GM23338 (cell line): Measurements from ENCODE around the gene ZNF268. TPM values are rescaled to one million over a fixed set of nuclear protein-coding genes. Genes with fewer than 3 reads are reported as not detected.

ENCODE experiments used
- ATAC-seq: fragments of 200-7000 bp; cut with Tn5 transposase; 3 replicates; pipeline ENCODE4 v1.9.1; 2020
- DNase-seq: peaks from one replicate; pipeline ENCODE4 v3.0.0-alpha.2; 2015; ENCODE audit warnings: low spot score
- H2AFZ ChIP-seq: fragments of 200-600 bp; sonication (generic); 2 replicates; pipeline ENCODE4 v1.8.0; 2016; ENCODE audit warnings: antibody characterized with exemption, mild to moderate bottlenecking, moderate library complexity
- H3F3A ChIP-seq: fragments of 200-600 bp; sonication (generic); replicated peaks from 2 replicates; pipeline ENCODE4 v1.8.0; 2017; ENCODE audit warnings: antibody characterized with exemption, mixed run types, low read depth
- H3K27ac ChIP-seq: fragments of 200-600 bp; sonication (generic); 2 replicates; pipeline ENCODE4 v1.6.1; 2016; ENCODE audit warnings: low read depth
- H3K27me3 ChIP-seq: fragments of 200-600 bp; sonication (generic); 2 replicates; pipeline ENCODE4 v1.8.0; 2016; ENCODE audit warnings: mild to moderate bottlenecking, mixed run types, moderate library complexity; ENCODE audit not compliant: insufficient read depth
- H3K36me3 ChIP-seq: fragments of 200-600 bp; sonication (generic); 2 replicates; pipeline ENCODE4 v1.8.0; 2016; ENCODE audit warnings: mild to moderate bottlenecking; ENCODE audit not compliant: insufficient read depth
- H3K4me1 ChIP-seq: fragments of 200-600 bp; sonication (generic); 2 replicates; pipeline ENCODE4 v1.8.0; 2016; ENCODE audit warnings: mild to moderate bottlenecking, moderate library complexity; ENCODE audit not compliant: insufficient read depth
- H3K4me2 ChIP-seq: fragments of 200-600 bp; sonication (generic); 2 replicates; pipeline ENCODE4 v1.7.1; 2017; ENCODE audit warnings: mixed run types
- H3K4me3 ChIP-seq: fragments of 200-600 bp; sonication (generic); 2 replicates; pipeline ENCODE4 v1.6.1; 2016; ENCODE audit warnings: mixed run types
- H3K79me2 ChIP-seq: fragments of 200-600 bp; sonication (generic); replicated peaks from 2 replicates; pipeline ENCODE4 v1.8.0; 2017; ENCODE audit warnings: mild to moderate bottlenecking; ENCODE audit not compliant: insufficient read depth
- H3K9me2 ChIP-seq: fragments of 200-600 bp; sonication (generic); 2 replicates; pipeline ENCODE4 v1.8.0; 2017; ENCODE audit not compliant: insufficient read depth
- H4K20me1 ChIP-seq: fragments of 200-600 bp; sonication (generic); replicated peaks from 2 replicates; pipeline ENCODE4 v1.8.0; 2017; ENCODE audit warnings: mild to moderate bottlenecking; ENCODE audit not compliant: insufficient read depth
- H3K27ac Mint-ChIP-seq: 2 replicates; pipeline ENCODE4 v1.8.0; 2020; ENCODE audit warnings: inconsistent platforms, mild to moderate bottlenecking, moderate library complexity, mixed read lengths
- H3K27me3 Mint-ChIP-seq: 3 replicates; pipeline ENCODE4 v1.8.0; 2022; ENCODE audit warnings: low read depth, mild to moderate bottlenecking, moderate library complexity, mixed read lengths, inconsistent platforms; ENCODE audit not compliant: insufficient read depth, poor library complexity
- H3K36me3 Mint-ChIP-seq: 3 replicates; pipeline ENCODE4 v1.8.0; 2021; ENCODE audit warnings: low read depth, mild to moderate bottlenecking, inconsistent platforms, moderate library complexity, mixed read lengths
- H3K4me1 Mint-ChIP-seq: 3 replicates; pipeline ENCODE4 v1.8.0; 2020; ENCODE audit warnings: mild to moderate bottlenecking, inconsistent platforms, mixed read lengths
- H3K4me3 Mint-ChIP-seq: 3 replicates; pipeline ENCODE4 v1.8.0; 2021; ENCODE audit warnings: moderate library complexity, mild to moderate bottlenecking, inconsistent platforms, mixed read lengths
- H3K9me3 Mint-ChIP-seq: 3 replicates; pipeline ENCODE4 v1.8.0; 2020; ENCODE audit warnings: moderate library complexity, mild to moderate bottlenecking, inconsistent platforms, mixed read lengths
- CREB1 ChIP-seq: fragments of 250-450 bp; sonication (Bioruptor Pico); IDR thresholded peaks from 2 replicates; pipeline ENCODE4 v1.5.0; 2020; ENCODE audit warnings: low read depth, mild to moderate bottlenecking, moderate library complexity
- ETS1 ChIP-seq: IDR thresholded peaks from 2 replicates; pipeline ENCODE4 v1.6.1; 2016; ENCODE audit warnings: antibody characterized with exemption
- EZH2 ChIP-seq: fragments of 200-600 bp; sonication (generic); IDR thresholded peaks from one replicate; pipeline ENCODE4 v1.8.0; 2017; ENCODE audit warnings: antibody characterized with exemption, mild to moderate bottlenecking, low read depth; ENCODE audit not compliant: unreplicated experiment
- EZH2phosphoT487 ChIP-seq: fragments of 200-600 bp; sonication (generic); IDR thresholded peaks from one replicate; pipeline ENCODE4 v1.8.1; 2018; ENCODE audit warnings: antibody characterized with exemption; ENCODE audit not compliant: unreplicated experiment
- JUNB ChIP-seq: IDR thresholded peaks from one replicate; pipeline ENCODE4 v1.6.1; 2016; ENCODE audit warnings: antibody characterized with exemption; ENCODE audit not compliant: unreplicated experiment
- NANOG ChIP-seq: IDR thresholded peaks from 2 replicates; pipeline ENCODE4 v1.6.1; 2016; ENCODE audit warnings: antibody characterized with exemption, borderline replicate concordance
- POLR2AphosphoS5 ChIP-seq: IDR thresholded peaks from 2 replicates; pipeline ENCODE4 v1.6.1; 2016; ENCODE audit warnings: antibody characterized with exemption, low read depth
- STAT1 ChIP-seq: IDR thresholded peaks from one replicate; pipeline ENCODE4 v1.6.1; 2016; ENCODE audit warnings: antibody characterized with exemption; ENCODE audit not compliant: unreplicated experiment
- ZNF114 ChIP-seq: fragments of 250-450 bp; sonication (Bioruptor Pico); IDR thresholded peaks from 2 replicates; pipeline ENCODE4 v1.5.0; 2020; ENCODE audit warnings: mild to moderate bottlenecking, moderate library complexity
- ZNF331 ChIP-seq: fragments of 250-450 bp; sonication (Bioruptor Pico); IDR thresholded peaks from 2 replicates; pipeline ENCODE4 v1.5.0; 2020; ENCODE audit warnings: low read depth, mild to moderate bottlenecking, moderate library complexity
- polyA plus RNA-seq: library from polyadenylated mRNA; unstranded; fragments of >200 nt; fragmentation: Nextera tagmentation; extraction: Ambion mirVana; gene quantifications from 2 replicates; pipeline ENCODE4 v1.2.1, GENCODE V29; 2016
- total RNA-seq: library from RNA; depleted of rRNA; stranded (reverse); fragments of >200 nt; shearing (Covaris generic); gene quantifications from 2 replicates; pipeline ENCODE4 v1.2.3, GENCODE V29; 2014
- TF ChIP-seq, protein P1 (sequence below), 2 experiments: fragments of 200-600 bp in 1 of 2; sonication (generic) in 1 of 2; conservative IDR thresholded peaks; 2 replicates each; pipeline versions ENCODE4 v1.5.1 to v1.6.1; 2016 to 2017; ENCODE audit warnings: antibody characterized with exemption in 2 of 2, low read depth in 2 of 2, mild to moderate bottlenecking in 2 of 2, moderate library complexity in 1 of 2
- TF ChIP-seq, protein P2 (sequence below): IDR thresholded peaks from one replicate; pipeline ENCODE4 v1.6.1; 2018; ENCODE audit warnings: antibody characterized with exemption; ENCODE audit not compliant: unreplicated experiment

The ZNF268 gene
- total and polyA plus RNA-seq, 2 experiments from 2014 or later = 15.1 to 25.2 TPM

DNA sequence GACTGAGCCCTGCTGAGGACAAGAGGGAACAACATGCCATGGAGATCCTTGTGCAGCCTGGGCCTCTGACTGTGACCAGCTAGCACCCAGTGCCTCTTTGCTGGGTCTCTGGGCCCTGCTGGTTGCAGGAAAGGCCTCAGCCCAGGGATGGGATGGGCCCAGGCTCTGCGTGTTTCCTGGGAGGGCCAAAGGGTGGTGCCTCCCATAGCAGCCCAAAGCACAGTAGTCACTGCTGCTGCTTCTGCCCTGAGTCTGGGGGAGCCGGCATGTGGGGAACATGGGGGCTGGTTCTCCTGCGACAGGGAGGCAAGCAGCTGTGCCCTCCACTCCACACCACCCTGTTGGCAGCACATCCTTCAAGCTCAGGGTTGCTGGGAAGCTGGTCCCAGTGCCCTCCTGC lies 35.9 kb downstream of the ZNF268 start:
- no peaks in the 10 kb centered on the region for H3K27me3 ChIP-seq
- Mint-ChIP-seq H3K9me3 (peaks cover 96% of the 10 kb centered on the region), H3K4me1 (no peaks in the 10 kb centered on the region; the same call in 2 of the 3 replicates), H3K36me3 (peaks cover 38% of the 10 kb centered on the region), H3K27me3 (no peaks in the 10 kb centered on the region), H3K4me3 (no peak overlapping the region), H3K27ac (no peak overlapping the region)
- H4K20me1 ChIP-seq = no peaks in the 10 kb centered on the region
- no peak overlapping the region for H2AFZ ChIP-seq
- H3K4me2 ChIP-seq = no peak overlapping the region
- DNase-seq = no peak
- H3F3A ChIP-seq = no peaks in the 10 kb centered on the region
- no peak for ATAC-seq
- no peaks in the 10 kb centered on the region for H3K9me2 ChIP-seq
- TF ChIP-seq ZNF114 (CRISPR knock-in tag) = no peak
- TF ChIP-seq, protein P1, sequence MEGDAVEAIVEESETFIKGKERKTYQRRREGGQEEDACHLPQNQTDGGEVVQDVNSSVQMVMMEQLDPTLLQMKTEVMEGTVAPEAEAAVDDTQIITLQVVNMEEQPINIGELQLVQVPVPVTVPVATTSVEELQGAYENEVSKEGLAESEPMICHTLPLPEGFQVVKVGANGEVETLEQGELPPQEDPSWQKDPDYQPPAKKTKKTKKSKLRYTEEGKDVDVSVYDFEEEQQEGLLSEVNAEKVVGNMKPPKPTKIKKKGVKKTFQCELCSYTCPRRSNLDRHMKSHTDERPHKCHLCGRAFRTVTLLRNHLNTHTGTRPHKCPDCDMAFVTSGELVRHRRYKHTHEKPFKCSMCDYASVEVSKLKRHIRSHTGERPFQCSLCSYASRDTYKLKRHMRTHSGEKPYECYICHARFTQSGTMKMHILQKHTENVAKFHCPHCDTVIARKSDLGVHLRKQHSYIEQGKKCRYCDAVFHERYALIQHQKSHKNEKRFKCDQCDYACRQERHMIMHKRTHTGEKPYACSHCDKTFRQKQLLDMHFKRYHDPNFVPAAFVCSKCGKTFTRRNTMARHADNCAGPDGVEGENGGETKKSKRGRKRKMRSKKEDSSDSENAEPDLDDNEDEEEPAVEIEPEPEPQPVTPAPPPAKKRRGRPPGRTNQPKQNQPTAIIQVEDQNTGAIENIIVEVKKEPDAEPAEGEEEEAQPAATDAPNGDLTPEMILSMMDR (conservative IDR thresholded peaks at IDR 0.05; ENCODE audit: low read depth in 2 of 2) = no peak
- TF ChIP-seq EZH2 = no peak
- no peak for TF ChIP-seq ETS1
- TF ChIP-seq, protein P2, sequence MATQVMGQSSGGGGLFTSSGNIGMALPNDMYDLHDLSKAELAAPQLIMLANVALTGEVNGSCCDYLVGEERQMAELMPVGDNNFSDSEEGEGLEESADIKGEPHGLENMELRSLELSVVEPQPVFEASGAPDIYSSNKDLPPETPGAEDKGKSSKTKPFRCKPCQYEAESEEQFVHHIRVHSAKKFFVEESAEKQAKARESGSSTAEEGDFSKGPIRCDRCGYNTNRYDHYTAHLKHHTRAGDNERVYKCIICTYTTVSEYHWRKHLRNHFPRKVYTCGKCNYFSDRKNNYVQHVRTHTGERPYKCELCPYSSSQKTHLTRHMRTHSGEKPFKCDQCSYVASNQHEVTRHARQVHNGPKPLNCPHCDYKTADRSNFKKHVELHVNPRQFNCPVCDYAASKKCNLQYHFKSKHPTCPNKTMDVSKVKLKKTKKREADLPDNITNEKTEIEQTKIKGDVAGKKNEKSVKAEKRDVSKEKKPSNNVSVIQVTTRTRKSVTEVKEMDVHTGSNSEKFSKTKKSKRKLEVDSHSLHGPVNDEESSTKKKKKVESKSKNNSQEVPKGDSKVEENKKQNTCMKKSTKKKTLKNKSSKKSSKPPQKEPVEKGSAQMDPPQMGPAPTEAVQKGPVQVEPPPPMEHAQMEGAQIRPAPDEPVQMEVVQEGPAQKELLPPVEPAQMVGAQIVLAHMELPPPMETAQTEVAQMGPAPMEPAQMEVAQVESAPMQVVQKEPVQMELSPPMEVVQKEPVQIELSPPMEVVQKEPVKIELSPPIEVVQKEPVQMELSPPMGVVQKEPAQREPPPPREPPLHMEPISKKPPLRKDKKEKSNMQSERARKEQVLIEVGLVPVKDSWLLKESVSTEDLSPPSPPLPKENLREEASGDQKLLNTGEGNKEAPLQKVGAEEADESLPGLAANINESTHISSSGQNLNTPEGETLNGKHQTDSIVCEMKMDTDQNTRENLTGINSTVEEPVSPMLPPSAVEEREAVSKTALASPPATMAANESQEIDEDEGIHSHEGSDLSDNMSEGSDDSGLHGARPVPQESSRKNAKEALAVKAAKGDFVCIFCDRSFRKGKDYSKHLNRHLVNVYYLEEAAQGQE = no peak
- no peak for TF ChIP-seq STAT1
- no peak for TF ChIP-seq EZH2phosphoT487
- TF ChIP-seq JUNB = no peak
- TF ChIP-seq POLR2AphosphoS5 = no peak
- no peak for TF ChIP-seq NANOG
- no peak for TF ChIP-seq ZNF331 (CRISPR knock-in tag)
- no peak for TF ChIP-seq CREB1 (CRISPR knock-in tag)
- H3K4me1 ChIP-seq = no peaks in the 10 kb centered on the region
- H3K4me3 ChIP-seq = no peak overlapping the region
- no peaks in the 10 kb centered on the region for H3K36me3 ChIP-seq
- H3K27ac ChIP-seq = no peak overlapping the region
- H3K79me2 ChIP-seq = no peaks in the 10 kb centered on the region
